ENCODE measurements around the gene ABHD15.

ABHD15 gene

GRCh38 chr17:29582254-29582765, 15.5 kb upstream of the ABHD15 start:
- DNase-seq (ENCODE audit: low read depth) = no peak

GRCh38 chr17:29581583-29582253, 14.9 kb upstream of the ABHD15 start:
- no peak for DNase-seq (ENCODE audit: low read depth)

GRCh38 chr17:29579866-29580771, 13.3 kb upstream of the ABHD15 start:
- DNase-seq (ENCODE audit: low read depth) = peak; percentile 79

- DNase-seq (ENCODE audit: low read depth) = no peak
These were observed 12.0 kb upstream of the ABHD15 start for GRCh38 chr17:29578626-29579485.

- DNase-seq (ENCODE audit: low read depth) = no peak
These were observed 10.8 kb upstream of the ABHD15 start for GRCh38 chr17:29577385-29578211.

- DNase-seq (ENCODE audit: low read depth) = no peak
These were observed 10.1 kb upstream of the ABHD15 start for GRCh38 chr17:29577001-29577370.

- DNase-seq (ENCODE audit: low read depth) = no peak
These were observed 9.6 kb upstream of the ABHD15 start for GRCh38 chr17:29576214-29577000.

- no peak for DNase-seq (ENCODE audit: low read depth)
These were observed 8.8 kb upstream of the ABHD15 start for GRCh38 chr17:29575511-29576213.

- DNase-seq (ENCODE audit: low read depth) = no peak
These were observed 8.1 kb upstream of the ABHD15 start for GRCh38 chr17:29574732-29575510.

- no peak for DNase-seq (ENCODE audit: low read depth)
These were observed 7.3 kb upstream of the ABHD15 start for GRCh38 chr17:29573871-29574731.

GRCh38 chr17:29573558-29573869, 6.7 kb upstream of the ABHD15 start:
- no peak for DNase-seq (ENCODE audit: low read depth)

GRCh38 chr17:29572691-29573557, 6.1 kb upstream of the ABHD15 start:
- peak; percentile 38 for DNase-seq (ENCODE audit: low read depth)

GRCh38 chr17:29571883-29572681, 5.2 kb upstream of the ABHD15 start:
- no peak for DNase-seq (ENCODE audit: low read depth)

- no peak for DNase-seq (ENCODE audit: low read depth)
These were observed 4.6 kb upstream of the ABHD15 start for GRCh38 chr17:29571486-29571882.

- DNase-seq (ENCODE audit: low read depth) = no peak
These were observed 3.7 kb upstream of the ABHD15 start for GRCh38 chr17:29570521-29570920.

GRCh38 chr17:29569245-29569950, 2.6 kb upstream of the ABHD15 start:
- no peak for DNase-seq (ENCODE audit: low read depth)
